IPS DF 6.9 (cell line): ENCODE results near the gene SLC26A9.
"Not testable (repeated sequence)": the region's sequence is repeated elsewhere in the genome, so short reads cannot be mapped to it uniquely, and the experiment has no call there.

ENCODE experiments used
- DNase-seq: peaks from one replicate; pipeline ENCODE4 v3.0.0-alpha.2; 2013; ENCODE audit warnings: low read depth, low spot score
- H3K27ac ChIP-seq: one replicate; pipeline ENCODE4 v1.5.1; 2013; ENCODE audit warnings: low read length, control low read depth
- H3K27me3 ChIP-seq: 2 replicates; pipeline ENCODE4 v1.6.1; 2013; ENCODE audit warnings: mild to moderate bottlenecking, low read length; ENCODE audit not compliant: control insufficient read depth, insufficient read depth
- H3K36me3 ChIP-seq: 2 replicates; pipeline ENCODE4 v1.6.1; 2013; ENCODE audit warnings: low read length; ENCODE audit not compliant: control insufficient read depth, insufficient read depth
- H3K4me1 ChIP-seq: 2 replicates; pipeline ENCODE4 v1.6.1; 2013; ENCODE audit warnings: low read length; ENCODE audit not compliant: control insufficient read depth, insufficient read depth
- H3K4me3 ChIP-seq: 2 replicates; pipeline ENCODE4 v1.5.1; 2013; ENCODE audit warnings: mild to moderate bottlenecking, low read length
- H3K9me3 ChIP-seq: 2 replicates; pipeline ENCODE4 v1.6.1; 2013; ENCODE audit warnings: low read length, inconsistent platforms; ENCODE audit not compliant: control insufficient read depth, insufficient read depth
- whole genome bisulfite sequencing: extraction: QIAGEN DNeasy Blood & Tissue Kit; methylation state at CpG from one replicate; pipeline ENCODE4 v1.1.7; 2013; ENCODE audit warnings: mixed read lengths, missing lambda C conversion rate; ENCODE audit not compliant: insufficient read length, insufficient coverage; 5-methylcytosine and 5-hydroxymethylcytosine counted together

The SLC26A9 gene

GRCh38 chr1:205894119-205894518, 49.1 kb downstream of the SLC26A9 start:
- H3K27me3 ChIP-seq, H3K4me3 ChIP-seq, H3K36me3 ChIP-seq, H3K4me1 ChIP-seq, H3K9me3 ChIP-seq, H3K27ac ChIP-seq, DNase-seq: not testable (repeated sequence)
- WGBS = no CpG with 5 or more reads among the region's 3 CpGs

DNA sequence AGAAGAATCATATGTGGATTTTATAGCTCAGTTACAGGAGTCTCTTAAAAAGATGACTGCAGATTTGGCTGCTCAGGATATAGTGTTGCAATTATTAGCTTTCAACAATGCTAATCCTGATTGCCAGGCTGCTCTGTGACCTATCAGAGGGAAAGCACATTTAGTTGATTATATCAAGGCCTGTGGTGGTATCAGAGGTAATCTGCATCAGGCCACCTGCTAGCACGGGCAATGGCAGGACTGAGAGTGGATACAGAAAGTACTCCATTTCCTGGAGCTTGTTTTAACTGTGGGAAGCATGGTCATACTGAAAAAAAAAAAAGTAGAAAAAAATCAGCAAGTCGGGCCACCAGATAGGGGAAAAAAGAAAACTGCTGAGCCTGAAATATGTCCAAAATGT, 51.1 kb downstream of the SLC26A9 start:
- DNase-seq, H3K9me3 ChIP-seq: not testable (repeated sequence)
- no CpG with 5 or more reads among the region's 2 CpGs for WGBS

DNA sequence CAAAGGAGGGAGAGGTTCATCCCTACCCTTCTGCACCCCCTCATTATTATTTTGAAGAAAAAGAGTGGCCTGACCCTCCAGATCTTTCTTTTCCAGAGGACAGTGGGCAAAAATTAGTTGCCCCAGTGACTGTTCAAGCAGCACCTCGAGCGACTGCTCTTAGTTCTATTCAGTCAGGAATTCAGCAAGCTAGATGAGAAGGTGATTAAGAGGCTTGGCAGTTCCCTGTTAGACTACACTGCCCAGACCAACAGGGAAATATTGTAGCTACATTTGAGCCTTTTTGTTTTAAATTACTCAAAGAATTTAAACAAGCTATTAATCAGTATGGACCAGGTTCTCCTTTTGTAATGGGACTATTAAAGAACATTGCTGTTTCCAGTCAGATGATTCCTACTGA, 51.8 kb downstream of the SLC26A9 start:
- not testable (repeated sequence) for H3K36me3 ChIP-seq, H3K4me1 ChIP-seq, H3K9me3 ChIP-seq, H3K27me3 ChIP-seq, H3K27ac ChIP-seq, DNase-seq, H3K4me3 ChIP-seq
- no CpG with 5 or more reads among the region's 2 CpGs for WGBS

More for the DNA sequence above, 51.1 kb downstream of the SLC26A9 start:
- H3K27me3 ChIP-seq, H3K4me3 ChIP-seq, H3K36me3 ChIP-seq, H3K4me1 ChIP-seq, H3K27ac ChIP-seq: not testable (repeated sequence)

DNA sequence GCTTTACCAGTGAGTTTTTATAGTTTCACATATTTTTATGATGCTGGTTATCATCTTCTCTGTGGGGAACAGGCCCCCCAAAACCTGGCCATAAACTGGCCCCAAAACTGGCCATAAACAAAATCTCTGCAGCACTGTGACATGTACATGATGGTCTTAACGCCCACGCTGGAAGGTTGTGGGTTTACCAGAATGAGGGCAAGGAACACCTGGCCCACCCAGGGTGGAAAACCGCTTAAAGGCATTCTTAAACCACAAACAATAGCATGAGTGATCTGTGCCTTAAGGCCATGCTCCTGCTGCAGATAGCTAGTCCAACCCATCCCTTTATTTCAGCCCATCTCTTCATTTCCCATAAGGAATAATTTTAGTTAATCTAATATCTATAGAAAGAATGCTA, 52.6 kb downstream of the SLC26A9 start:
- H3K27me3 ChIP-seq, H3K9me3 ChIP-seq, H3K4me3 ChIP-seq, H3K36me3 ChIP-seq, H3K4me1 ChIP-seq, DNase-seq, H3K27ac ChIP-seq: not testable (repeated sequence)
- no CpG with 5 or more reads among the region's 3 CpGs for WGBS

GRCh38 chr1:205889706-205890105, 53.5 kb downstream of the SLC26A9 start:
- not testable (repeated sequence) for H3K27ac ChIP-seq, H3K9me3 ChIP-seq
- no CpG with 5 or more reads among the region's 3 CpGs for WGBS

DNA sequence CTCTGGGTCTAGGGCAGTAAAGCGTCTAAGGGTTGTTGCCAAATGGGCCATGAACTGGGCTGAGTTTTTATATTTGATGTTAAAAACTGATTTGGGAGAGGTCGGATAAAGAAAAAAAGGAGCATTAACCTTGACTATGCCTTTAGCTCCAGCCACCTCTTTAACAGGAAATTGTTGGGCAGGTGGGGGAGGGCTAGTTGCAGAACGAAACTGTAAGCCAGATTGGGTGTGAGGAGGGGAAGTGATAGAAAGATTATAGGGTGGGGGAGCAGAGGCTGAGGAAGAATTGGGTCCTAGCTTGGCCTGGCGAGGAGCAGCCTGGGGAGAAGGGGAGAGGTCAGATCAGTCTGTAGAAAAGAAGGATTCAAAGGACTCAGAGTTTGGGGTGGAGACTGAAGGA, 54.2 kb downstream of the SLC26A9 start:
- not testable (repeated sequence) for DNase-seq, H3K4me3 ChIP-seq, H3K4me1 ChIP-seq, H3K27ac ChIP-seq, H3K36me3 ChIP-seq, H3K9me3 ChIP-seq, H3K27me3 ChIP-seq
- 86% methylated on average over 1 of the region's 4 CpGs for WGBS

More at GRCh38 chr1:205889706-205890105, 53.5 kb downstream of the SLC26A9 start:
- not testable (repeated sequence) for H3K4me1 ChIP-seq, H3K4me3 ChIP-seq, H3K36me3 ChIP-seq, H3K27me3 ChIP-seq, DNase-seq

GRCh38 chr1:205883792-205884191, 59.5 kb downstream of the SLC26A9 start:
- Histone ChIP-seq H3K4me1 (no peaks in the 10 kb centered on the region), H3K4me3 (no peak overlapping the region), H3K36me3 (no peaks in the 10 kb centered on the region), H3K27me3 (no peaks in the 10 kb centered on the region), H3K9me3 (no peaks in the 10 kb centered on the region), H3K27ac (no peak overlapping the region)
- DNase-seq = no peak

GRCh38 chr1:205880923-205881322, 62.3 kb downstream of the SLC26A9 start:
- H3K4me1 ChIP-seq = no peaks in the 10 kb centered on the region

DNA sequence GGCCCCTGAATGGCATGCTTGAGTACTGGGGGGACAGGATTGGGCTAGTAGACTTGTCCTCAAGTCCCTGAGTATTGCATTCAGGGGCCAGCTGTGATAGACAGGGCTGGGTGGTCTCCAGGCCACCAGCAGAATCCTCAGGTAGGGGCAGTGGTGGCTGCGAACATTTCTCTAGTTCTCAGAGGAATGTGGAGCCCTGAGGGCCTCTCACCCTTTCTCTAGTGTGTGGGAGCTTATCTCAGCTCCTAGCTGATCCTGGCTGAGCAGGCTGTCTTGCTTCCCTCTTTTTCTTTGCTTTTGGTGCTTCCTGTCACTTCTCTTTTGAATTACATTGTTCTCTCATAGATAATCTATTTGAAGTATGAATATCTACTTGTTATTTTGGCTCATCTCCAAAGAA, 63.3 kb downstream of the SLC26A9 start:
- no peak for DNase-seq
- Histone ChIP-seq H3K27me3 (no peaks in the 10 kb centered on the region), H3K36me3 (no peaks in the 10 kb centered on the region), H3K9me3 (no peaks in the 10 kb centered on the region), H3K27ac (no peak overlapping the region), H3K4me3 (no peak overlapping the region), H3K4me1 (no peaks in the 10 kb centered on the region)
- WGBS = no CpG with 5 or more reads among the region's 1 CpG

More at GRCh38 chr1:205880923-205881322, 62.3 kb downstream of the SLC26A9 start:
- Histone ChIP-seq H3K9me3 (no peaks in the 10 kb centered on the region), H3K27ac (no peak overlapping the region), H3K27me3 (no peaks in the 10 kb centered on the region), H3K4me3 (no peak overlapping the region), H3K36me3 (no peaks in the 10 kb centered on the region)
- DNase-seq = no peak

- no peaks in the 10 kb centered on the region for H3K4me1 ChIP-seq
- no peak overlapping the region for H3K27ac ChIP-seq
- no peaks in the 10 kb centered on the region for H3K27me3 ChIP-seq
- no peak for DNase-seq
- no peaks in the 10 kb centered on the region for H3K9me3 ChIP-seq
- no peak overlapping the region for H3K4me3 ChIP-seq
- H3K36me3 ChIP-seq = no peaks in the 10 kb centered on the region
These were observed 65.2 kb downstream of the SLC26A9 start for GRCh38 chr1:205878026-205878425.

GRCh38 chr1:205873148-205873547, 70.1 kb downstream of the SLC26A9 start:
- H3K36me3 ChIP-seq, H3K27ac ChIP-seq, H3K4me1 ChIP-seq, H3K27me3 ChIP-seq, DNase-seq, H3K4me3 ChIP-seq, H3K9me3 ChIP-seq: not testable (repeated sequence)
